ENCODE data around the gene SNX8. TPM values are rescaled to one million over a fixed set of nuclear protein-coding genes. Genes with fewer than 3 reads are reported as not detected.

The SNX8 gene
- polyA plus RNA-seq, 1 donor, result 38.8 TPM

DNA sequence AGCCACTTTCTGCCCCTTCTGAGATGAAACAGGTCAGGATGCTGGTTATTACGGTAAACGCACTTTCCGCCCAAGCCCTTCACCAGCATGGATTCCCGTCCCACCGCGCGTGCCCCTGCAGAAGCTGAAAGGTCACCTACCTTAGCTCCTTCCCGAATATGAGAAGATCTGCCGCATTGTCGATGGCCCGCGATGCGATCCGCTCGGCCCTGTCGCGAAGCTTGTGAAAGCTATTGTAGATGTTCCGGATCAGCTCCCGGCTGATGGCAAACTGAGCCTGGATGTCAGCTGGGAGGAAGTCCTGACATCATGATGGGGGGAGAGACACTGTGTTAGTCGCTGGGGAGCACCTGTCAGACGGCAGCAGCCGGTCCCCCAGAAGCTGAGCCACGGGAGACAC, 50.1 kb downstream of the SNX8 start:
- DNase-seq, result no peak

DNA sequence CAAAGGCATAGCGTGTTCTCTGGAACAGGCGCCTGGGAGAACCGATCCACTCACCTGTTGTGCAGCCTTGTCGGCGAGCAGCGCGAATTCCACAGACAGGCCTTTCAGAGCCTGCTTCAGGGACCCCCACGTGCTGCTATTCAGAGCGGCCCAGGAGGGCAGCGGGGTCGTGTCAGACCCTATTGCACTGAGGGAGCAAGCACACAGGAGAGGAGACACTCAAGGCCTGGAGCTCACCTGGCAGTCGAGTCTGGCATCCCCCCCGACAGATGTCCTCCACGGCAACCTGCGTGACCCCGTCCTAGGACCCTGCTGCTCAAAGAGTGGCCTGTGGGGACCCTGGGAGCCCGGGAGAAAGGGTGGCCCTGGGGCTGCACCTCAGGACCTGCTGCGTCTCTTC, 51.1 kb downstream of the SNX8 start:
- DNase-seq, result no peak

DNA sequence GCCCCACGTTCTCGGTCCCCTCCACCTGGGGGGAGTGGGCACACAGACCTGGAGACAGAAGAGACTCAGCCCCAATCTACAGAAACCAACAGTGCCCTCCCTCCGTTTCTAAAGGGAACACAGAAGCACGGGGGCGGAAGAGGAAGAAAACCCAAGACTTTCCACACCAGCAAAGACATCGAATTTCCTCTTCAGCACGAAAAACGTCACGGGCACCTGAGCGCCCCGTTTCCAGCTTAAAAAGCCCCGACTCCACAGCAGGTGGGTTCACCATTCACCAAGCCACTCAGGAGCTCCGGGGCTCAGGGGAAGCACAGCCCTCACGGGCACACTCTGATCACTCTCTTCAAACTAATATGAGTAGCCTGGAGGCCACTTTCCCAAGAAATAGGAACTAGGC, 52.6 kb downstream of the SNX8 start:
- DNase-seq, result no peak

DNA sequence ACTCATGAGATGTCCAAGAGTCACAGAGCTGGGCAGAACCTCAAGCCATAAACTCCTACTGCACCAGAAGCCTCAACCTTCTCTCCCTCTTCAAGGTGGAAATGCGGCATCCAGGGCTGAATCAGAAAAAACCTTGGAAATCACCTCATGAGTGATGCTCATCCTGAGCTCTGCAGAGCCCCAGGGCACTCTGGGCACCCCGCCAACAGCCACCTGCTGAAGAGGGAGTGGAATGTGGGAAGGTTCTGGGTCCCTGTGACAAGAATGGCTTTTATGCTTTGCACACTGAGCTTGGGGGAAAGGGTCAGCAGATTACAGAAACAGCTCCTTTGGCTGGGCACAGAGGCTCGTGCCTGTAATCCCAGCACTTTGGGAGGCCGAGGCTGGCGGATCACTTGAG, 53.4 kb downstream of the SNX8 start:
- no peak for DNase-seq

DNA sequence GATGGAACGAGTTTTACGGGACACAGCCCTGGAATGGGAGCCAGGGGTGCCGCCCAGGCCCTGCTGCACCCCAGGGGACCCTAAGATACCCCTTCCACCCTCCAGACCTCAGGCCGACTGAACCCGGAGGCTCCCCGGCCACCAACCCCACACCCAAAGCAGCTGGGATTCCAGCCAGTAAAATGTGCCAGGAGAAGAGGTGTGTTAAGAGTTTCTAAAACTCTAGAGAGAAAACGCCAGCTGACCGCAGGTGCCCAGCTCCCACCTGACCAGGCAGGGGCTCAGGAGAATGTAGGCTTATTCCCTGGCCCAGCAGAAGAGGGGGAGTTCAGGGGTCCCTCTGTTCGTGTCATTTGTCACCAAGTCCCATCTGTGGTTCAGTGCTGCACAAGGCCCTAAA, 54.8 kb downstream of the SNX8 start:
- no peak for DNase-seq

DNA sequence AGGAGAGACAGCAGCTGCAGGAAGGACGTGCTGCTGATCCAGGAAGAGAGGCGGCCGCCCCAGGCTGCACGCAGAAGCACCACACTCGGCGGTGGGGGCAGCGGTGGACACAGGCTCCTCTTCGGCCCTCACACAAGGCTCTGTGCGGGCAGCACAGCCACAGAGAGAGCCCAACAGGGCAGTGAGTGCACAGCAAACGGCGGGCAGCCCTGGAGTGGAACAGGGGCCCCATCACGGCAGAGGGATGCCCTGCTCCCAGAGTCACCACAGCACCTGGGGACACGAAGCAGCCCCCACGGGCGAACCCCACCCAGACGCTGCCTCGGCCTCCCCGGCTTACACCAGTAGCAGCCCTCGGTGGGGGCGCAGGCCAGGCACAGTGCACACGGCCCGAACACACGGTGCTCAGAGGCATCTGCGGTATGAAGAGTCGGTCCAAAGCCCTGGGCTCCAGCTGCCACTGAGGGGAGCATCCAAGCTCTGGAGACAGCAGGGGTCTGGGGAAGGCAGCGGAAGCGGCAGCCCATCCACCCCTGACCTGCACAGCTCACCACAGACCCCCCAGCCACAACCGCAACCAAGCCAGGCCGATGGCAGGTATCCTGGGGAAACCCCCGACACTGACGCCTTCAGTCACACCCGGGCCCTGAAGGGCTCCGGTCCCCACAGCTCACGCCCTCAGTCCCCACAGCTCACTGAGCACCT, 55.4 kb downstream of the SNX8 start:
- DNase-seq, result no peak

DNA sequence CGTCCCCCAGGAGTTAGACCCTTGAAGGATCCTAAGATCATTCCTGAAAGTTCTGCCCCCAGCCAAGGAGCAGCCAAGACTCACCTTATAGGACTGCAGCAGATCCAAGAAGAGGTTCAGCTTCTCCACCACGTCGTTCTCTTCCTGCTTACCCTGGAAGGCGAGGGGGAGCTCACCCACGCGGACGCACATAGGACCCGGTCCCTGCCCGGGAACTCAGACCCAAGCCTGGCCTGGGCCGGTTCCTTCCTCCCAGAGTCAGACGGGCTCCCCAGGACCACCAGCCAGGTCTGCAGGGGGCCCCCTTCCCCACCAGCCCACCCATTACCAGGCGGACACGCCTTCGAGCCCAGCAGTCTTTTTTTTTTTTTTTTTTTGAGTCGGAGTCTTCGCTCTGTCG, 56.6 kb downstream of the SNX8 start:
- no peak for DNase-seq

DNA sequence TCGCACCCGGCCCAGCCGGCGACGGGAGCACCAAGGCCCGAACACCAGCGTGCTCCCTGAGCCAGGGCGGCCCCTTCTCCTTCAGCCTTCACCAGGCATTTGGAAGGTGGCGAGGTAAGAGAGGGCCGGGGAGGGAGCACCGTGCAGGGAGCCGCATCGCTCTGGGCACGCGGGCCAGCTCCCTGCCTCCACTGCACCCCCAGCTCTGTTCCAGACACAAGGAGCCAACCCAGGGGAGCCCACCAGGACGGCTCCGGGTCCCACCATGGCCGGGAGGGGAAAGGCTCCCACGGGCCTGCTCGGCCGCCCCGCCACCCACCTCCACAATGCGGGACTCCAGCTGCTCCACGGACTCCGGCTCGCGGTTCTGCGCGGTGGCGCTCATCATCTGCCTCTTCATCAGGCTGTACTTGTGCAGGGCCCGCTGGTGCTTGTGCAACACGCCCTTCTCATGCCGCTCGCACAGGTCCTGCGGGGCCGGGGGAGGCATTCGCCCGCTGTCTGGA, 57.1 kb downstream of the SNX8 start:
- DNase-seq, result no peak

DNA sequence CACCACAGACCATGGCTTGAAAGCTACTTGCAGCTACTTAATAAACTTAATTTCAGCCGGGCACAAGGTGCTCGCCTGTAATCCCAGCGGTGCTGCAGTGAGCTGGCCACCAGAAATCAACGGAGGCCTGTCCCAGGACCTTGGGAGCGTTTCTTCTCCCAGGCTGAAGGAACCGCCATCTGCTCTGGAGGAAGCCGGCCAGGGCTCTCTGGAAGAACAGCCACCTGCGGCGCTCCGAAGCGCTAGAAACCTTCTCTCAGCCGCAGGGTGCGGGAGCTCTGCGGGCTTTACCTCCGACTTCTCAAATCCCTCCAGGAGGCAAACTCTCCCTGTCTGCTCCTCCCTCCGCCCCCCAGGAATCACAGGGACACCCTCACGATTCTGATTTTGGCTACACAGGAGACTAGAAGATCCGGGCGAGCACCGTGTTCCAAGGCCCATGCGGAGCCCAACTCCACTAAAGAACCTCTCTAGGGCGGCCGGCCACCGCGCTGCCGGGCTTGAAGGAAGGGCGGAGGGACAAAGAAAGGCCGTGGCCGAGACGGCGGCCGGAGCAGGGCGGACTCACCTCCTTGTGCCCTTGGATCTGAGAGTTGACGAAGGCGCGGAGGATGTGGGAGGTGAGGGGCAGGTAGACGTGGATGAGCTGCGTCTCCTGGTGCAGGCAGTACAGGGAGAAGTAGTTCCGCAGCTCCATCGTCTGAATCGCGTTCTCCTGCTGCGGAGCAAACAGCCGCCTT, 57.8 kb downstream of the SNX8 start:
- no peak for DNase-seq

DNA sequence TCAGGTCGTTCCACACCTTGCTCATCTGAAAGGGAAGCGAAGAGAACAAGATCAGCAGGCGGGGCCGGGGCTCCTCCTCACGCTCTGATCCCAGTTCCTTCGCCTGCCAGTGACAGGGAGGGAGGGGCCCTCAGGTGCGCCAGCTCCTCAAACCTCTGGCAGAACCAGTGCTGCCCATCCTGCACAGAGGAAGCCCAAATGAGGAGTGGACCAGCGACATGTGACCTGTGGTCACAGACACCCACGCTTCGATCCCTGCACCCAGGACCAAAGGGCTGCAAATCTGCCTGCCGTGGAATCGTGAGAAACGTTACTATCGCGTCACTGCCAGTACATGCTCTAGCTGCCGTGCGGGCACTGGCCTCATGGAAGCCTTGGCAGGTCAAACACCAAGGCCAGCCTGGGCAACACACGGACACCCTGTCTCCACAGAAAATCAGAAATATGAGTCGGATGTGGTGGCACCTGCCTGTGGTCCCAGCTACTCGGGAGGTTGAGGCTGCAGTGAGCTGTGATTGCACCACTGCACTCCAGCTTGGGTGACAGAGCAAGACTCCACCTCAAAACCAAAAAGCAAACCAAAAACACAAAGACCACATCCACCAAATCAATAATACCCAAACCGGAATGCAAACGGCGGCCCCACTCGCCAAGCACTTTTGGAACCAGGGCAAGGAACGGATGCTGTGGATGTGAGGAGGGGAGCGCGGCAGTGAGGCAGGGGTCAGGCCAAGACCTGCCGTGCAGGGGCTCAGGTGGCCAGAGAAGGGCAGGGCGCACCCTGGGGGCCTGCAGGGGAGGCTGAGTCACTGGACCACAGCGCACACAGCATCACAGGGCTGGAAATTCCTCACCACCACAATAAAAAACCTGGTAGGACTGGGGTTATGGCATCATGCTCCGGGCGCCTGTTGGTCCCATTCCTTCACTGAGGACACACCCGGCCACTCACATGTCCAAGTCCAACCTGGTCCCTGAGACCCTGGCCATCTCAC, 58.8 kb downstream of the SNX8 start:
- no peak for DNase-seq

DNA sequence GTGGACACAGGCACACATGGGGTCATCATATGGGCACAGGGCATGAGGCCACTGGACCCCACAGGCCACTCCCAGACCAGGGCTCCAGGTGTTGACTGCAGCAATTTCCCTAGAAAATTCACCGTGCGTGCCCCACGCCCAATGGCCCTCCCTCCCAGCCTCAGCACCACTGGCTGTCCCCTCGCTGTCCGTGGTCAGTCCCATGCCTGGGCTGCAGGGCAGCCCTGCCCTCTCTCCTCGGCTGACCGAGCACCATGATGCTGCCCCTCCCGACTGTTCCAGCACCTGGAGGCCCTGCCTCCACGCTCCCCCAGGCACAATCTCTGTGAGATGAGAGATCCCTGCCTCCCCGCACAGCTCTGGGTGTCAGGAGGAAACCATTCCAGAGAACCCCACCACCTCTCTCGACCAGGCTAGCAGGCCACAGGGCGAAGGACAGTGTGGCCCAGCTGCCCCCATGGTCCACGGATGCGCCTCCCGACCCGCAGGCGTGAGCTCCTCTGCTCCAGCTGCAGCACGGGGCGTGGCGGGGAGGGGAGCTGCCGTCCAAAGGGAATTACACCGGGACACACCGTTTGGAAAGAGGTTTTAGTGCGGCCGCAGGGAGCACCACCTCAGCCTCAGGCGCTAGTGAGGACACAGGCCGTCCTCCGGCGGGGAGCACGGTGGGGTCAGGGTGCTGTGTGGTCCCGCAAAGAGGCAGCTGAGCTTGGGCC, 59.7 kb downstream of the SNX8 start:
- no peak for DNase-seq

DNA sequence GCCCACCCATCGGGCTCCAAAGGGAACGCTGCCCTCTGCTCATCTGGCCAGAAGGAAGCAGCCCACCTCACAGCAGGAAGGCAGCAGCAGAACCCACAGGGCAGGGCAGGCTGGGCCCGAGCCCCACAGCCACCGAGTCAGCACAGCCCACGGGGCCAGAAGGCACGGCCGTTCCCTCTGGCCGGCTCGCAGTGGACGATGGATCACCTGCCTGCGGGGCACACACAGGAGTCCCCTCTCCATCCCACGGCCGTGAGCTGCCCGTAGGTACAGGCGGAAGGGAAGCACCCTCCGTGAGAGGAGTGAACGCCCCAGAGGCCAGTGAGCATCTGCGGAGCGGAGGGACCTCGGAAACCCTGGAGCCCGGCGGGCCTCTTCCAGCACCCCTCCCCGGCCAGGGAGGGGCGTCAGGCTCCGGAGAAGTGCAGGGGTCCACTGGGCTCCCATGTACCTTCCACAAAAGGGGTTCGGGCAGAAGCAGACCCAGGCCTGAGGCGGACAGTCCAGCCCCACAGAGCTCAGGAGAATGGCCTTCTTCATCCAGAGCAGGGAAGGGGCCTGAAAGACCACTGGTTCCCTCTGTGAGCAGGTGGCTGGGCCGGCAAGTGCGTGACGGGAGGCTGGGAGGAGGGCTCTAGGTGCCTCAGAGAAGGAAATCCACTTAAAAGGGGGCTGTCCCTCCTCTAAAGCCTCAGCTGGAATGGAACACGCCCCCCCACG, 60.6 kb downstream of the SNX8 start:
- no peak for DNase-seq

DNA sequence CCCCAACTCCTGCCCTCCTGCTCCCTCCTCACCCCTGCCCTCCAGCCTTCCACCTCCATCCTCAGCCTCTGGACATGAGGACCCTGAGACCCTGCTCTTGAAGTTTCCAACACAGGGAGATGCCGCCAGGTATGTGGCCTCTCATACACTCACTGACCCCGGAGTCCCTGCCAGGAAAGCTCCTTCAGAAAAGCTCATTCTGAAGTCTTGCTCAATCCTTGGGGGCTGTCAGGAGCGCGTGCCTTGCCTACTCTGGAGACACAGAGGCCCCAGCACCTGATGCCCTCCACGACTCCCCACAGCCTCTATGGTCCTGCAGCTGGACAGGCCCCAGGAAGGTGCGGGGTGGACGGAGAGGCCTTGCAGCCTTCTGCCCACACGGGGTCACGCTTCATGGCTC, 61.2 kb downstream of the SNX8 start:
- no peak for DNase-seq

DNA sequence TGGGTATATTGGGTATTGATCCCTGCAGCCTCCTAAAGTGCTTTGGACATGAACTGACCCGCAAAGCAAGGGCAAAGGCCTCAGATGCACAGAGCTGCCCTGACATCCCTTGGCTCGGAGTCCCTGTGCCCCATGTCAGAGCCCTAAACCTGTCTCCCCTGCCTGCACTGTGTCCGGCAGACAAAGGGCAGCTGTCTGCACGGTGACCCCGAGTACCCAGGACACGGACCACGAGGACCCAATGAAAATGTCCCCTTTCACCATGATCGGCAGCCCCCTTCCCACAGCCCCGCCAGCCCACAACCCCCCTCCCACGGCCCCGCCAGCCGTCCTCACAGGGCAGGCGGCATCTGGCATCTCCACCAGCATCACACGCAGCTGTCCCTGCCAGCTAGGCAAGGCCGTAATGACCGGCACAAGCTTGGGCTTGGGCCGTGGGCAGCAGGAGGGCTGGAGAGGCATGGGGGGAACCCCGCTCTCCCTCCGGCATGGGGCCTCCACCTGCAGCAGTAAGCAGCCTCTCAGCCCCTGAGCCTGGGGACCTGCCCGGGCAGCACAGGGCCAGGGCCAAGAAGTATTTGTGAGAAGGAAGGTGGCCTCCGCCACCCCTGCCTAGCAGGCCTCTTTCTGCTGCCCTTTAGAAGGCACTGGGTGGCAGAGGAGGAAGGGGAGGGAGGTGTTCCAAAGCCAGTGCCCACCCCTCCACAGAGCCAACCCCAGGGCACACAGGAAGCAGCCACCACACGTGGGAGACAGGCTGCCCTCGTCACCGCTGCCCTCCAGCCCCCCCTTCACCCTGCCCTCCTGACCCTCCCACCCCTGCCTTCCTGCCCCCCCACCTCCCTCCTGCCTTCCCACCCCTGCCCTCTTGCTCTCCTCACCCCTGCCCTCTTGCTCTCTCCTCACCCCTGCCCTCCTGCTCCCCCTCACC, 62.1 kb downstream of the SNX8 start:
- DNase-seq, result no peak

DNA sequence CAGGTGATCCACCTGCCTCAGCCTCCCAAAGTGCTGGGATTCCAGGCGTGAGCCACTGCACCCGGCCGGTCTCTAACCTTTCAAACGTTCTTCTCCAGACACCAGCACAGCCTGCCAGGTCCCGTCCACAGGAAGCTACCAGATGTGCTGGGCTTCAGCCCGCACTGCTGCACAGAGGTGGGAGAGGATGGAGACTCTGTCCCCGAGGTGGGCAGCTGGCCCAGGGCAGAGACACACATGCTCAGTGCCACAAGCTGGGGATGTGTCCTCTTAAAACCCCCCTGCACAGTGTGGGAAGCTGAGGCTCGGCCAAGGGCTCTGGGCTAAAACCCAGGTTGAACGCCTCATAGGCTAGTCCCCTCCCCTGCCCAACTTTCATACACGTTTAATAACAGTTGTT, 62.9 kb downstream of the SNX8 start:
- no peak for DNase-seq

DNA sequence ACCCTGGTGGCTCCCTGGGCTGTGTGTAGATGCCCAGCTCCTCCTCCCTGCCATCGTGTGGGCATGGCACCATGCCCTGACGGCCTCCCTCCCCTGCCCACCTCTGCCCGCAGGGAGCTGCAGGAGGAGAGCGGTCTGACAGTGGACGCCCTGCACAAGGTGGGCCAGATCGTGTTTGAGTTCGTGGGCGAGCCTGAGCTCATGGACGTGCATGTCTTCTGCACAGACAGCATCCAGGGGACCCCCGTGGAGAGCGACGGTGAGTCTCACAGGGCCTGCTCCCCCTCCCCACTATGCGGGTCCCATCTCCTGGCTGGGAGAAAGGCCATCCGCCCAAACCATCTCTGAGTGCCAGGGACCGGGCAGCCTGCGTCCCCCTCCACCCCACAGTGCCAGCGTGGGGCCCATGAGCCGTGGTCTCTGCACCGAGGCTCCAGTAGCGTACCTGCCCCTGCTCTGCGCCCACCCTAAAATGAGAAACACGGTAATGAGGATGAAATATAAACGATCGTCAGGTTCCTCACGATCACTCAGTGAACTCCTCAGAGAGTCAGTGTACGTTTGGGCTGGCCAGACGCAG, 64.4 kb downstream of the SNX8 start:
- no peak for DNase-seq

DNA sequence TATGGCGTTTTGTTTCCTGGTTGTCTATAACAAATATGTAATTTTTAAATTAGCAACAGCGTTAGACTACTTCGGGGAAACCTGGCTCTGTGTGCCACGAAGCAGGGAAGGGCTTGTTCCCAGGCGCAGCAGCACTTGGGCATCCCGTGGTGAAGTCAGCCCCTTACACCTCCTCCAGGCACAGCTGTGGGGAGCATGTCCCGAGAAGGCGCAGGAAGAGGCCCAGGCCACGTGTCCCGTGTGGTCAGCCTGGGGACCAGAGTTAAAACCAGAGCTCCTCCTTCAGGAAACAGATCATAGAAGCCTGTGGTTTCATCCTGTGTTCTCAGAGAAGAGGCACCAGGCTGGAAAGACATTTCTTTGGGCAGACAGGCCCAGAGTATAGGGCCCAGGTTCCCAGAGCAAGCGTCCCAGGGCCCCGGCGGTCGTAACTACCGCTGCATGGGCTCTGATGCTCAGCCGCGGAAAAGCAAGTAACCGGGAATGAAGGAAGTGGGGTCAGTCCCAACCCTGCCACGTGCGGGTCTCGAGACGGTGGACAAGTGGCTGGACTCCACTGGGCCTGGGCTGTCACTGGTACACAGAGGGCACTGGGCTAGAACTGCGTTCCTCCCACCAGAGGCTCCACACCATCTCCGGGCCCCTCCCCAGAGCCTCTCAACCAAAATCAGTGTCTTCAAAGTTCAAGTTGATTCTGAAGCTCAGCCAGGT, 65.1 kb downstream of the SNX8 start:
- no peak for DNase-seq

DNA sequence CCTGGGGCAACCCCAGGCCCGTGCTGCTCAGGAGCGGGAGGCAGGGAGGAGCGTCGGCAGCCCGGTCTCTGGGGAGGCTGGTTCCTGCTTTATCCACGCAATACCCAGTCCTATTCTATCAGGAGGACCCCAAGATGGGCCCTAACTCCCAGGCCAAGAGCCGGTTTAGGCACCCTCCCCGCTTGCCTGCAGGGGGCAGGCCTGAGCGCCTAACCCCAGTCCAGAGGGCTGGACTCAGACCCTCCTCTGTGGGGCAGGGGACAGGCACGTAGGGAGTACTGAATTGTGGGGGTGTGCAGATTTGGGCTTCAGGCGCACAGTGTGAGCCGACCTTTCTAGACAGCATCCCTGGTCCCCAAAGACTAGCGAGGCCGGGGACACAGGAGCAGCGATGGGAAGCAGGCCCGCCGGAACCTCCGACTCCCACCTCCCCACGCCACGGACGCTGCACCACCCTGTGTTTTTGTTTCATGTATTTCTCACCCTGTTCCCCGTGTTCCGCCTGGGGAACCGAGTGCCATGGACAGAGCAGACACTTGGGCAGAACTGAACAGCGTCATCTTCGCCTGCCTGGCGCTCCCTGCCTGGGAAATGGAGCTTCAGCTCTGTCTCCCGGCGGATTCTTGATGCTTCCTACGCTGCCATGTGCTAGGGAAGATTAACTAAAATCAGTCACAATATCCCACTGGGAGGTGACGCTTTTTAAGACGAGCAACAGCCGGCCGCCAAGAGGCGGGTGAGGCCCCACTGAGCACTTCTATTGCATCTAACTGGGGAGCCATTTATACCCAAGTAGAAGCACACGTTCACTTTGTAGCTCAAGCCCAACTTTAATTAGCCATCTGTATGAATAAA, 66.9 kb downstream of the SNX8 start:
- DNase-seq, result no peak

Data from left kidney (tissue), 2 donors.